Measurements from ENCODE around the gene ZNF524.

The ZNF524 gene

GRCh38 chr19:55642153-55643002 is 42.3 kb downstream of the ZNF524 start:
- DNase-seq (ENCODE audit: low spot score) = no peak

GRCh38 chr19:55643003-55643886 is 43.2 kb downstream of the ZNF524 start, which contains the start of gene ZNF581:
ZNF581 (plus strand) TSS chr19:55643649; CDS start chr19:55644572, 923 bp downstream.
- DNase-seq (ENCODE audit: low spot score) = no peak

DNA sequence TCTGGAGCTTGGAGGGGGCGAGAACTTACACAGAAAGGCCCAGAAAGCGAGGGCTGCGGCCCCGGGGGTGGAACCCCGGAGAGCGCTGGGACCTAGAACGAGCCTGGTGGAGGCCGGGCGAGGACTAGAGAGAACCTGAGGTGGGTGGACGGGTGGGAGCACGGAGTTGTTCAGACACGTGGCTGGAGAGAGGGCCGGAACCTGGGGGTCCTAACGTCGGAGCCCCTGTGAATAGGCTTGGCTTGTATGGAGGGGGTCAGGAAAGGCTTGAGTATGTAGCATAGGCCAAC is 43.7 kb downstream of the ZNF524 start:
- DNase-seq (ENCODE audit: low spot score) = no peak

- no peak for DNase-seq (ENCODE audit: low spot score)
Observed at GRCh38 chr19:55644191-55644833, 44.2 kb downstream of the ZNF524 start.

- no peak for DNase-seq (ENCODE audit: low spot score)
Observed at GRCh38 chr19:55644842-55645511, 44.9 kb downstream of the ZNF524 start.

DNA sequence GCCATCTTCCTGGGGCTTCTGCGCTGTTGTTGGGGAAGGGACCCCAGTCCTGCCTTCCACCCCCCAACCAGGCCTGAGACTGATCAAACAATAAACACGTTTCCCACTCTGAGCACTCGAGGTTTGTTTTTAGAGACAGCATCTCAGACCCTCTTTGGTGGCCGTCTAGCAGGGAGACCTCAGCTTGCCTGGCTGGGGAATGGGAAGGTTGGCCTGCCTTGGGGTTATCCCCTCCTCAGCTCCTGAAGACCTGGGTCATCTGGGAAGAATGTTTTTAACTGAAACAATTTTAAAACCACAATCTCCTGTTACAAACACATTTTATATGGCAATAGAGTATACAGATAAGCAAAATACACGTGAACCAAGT is 45.4 kb downstream of the ZNF524 start:
- DNase-seq (ENCODE audit: low spot score) = no peak

GRCh38 chr19:55646889-55647731 is 47.0 kb downstream of the ZNF524 start:
- no peak for DNase-seq (ENCODE audit: low spot score)

DNA sequence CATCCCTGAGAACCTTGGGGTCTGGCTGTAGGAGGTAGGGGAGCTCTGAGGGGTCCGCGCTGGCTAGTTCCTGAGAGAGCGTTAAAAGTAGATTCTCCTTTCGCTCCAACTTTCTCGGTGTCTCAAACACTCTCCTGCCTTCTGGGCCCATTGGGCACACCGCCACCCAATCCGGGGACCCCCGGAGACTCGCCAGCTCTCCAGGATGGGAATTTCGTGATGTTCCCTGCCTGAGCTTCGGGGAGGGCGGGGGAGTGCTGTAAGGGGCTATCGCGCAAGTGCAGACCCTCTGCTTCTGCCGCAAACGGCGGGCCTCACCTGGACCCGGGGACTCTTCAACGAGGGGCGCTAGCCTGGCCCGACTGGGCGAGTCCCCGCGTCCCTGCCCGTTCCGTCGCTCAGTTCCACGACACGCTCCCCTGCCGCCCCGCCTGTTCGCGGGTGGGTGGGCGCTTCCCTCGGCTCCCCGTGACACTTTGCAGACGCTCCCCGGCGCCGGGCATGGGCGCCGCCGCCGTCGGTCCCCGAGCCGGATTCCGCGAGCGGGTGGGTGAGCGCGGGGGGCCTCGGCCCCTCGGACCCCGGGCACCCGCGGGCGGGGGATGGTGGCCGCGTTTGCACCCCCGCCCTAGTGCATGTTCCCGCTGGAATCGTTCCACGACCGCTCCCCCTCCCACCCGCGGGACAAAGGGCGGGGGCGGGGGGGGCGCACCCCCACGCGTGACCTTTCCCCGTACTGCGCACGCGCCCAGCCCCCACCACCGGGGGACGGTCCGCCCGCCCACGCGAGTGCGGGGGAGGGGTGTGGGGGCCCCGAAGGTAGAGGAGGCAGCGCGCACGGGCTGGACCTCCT is 47.9 kb downstream of the ZNF524 start, which contains the start of gene CCDC106:
CCDC106 (plus strand) TSS at position 481 of the 853 bp plus-strand sequence. CDS start 835 bp downstream, outside the sequence.
- DNase-seq (ENCODE audit: low spot score) = no peak

DNA sequence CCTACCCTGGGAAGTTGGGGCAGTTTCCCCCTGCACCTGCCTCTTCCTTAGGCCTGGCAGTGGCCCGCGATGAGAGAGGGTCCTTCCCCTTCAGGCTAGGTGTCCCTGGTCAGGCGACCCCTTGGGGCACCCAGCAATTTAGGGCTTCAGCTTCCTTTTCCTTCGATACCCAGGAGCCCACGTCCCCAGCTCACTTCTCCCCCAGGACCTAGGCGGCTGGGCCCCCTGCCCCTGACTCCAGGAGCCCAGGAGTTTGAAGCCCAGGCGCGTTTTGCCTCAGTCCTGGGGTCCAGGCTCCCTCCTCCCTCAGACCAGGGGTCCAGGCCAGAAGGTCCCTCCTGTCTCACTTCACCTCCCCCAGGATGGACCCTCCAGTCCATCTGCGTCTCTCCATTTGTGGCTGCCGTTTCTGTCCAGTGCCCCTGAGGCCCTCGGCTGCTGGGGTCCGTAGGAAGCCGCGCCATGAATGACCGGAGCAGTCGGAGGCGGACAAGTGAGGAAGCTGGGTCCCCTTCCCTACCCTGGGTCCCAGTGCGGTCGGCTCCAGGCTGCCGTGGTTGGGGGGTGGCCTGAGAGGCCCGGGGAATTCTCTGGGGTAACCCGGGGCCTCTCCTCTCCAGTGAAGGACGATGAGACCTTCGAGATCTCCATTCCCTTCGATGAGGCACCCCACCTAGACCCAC is 48.6 kb downstream of the ZNF524 start:
- DNase-seq (ENCODE audit: low spot score) = no peak

DNA sequence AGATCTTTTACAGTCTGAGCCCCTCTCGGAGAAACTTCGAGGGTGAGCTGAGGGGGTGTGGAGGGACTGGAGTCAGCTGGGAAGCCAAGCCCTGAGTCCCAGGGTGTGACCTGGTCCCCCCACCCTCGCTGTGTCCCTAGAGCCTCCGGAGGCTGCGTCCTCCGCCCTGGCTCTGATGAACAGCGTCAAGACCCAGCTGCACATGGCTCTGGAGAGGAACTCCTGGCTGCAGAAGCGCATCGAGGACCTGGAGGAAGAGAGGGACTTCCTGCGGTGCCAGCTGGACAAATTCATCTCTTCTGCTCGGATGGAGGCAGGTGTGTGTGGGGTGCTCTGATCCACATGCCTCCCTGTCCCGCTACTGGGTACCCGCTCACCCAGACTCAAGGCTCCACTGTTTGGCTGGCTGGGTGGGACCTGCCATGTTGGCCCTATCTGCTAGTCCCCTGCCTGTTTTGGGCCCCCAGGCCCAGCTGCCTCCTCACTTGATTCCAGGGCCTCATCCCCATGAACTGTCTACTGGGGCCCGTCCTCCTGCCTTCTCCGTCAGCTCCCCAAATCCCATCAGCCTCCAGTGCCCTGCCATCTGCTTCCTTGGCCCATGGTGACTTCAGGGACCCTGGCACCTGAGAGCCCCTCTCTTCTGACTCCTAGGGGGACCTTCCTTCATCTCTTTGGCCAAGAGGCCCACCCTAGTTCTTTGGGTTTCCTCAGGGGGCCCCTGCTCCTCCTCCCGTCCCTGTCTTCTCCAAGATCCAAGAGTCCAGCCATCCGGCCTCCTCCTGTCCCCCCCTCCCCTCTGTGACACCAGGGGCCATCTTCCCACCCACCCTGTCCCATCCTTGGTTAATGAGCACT is 49.4 kb downstream of the ZNF524 start:
- DNase-seq (ENCODE audit: low spot score) = no peak

GRCh38 chr19:55650126-55650557 is 50.1 kb downstream of the ZNF524 start:
- DNase-seq (ENCODE audit: low spot score) = no peak

DNA sequence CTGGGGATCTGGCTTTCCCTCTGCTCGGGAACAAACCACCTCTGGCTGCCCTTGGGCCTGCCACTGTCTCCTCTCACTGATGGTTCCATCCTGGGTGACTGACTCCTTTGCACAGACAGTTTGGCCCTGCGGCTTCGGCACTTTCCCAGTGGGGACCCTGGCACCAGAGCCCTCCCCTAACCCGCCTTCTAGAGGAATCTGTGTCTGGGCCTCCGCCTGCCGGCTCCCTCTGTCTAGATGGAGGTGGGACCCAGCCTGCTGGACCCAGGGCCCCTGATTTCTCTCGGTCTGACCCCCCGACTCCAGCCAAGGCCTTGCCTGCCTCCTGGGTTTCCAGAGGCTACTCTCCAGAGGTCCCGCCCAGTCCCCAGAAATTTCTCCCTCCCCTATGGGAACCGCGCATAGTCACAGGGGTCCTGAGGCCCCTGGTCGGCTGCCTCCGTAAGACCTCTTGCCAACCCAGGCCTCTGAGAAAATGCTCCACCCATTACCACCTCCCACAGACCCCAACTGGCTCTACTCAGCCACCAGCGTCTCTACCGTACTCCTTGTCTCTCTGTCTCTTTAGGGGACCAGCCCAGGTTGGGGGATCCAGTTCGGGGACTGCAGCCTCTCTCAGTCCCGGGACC is 50.6 kb downstream of the ZNF524 start:
- no peak for DNase-seq (ENCODE audit: low spot score)

- no peak for DNase-seq (ENCODE audit: low spot score)
Observed at GRCh38 chr19:55651236-55651635, 51.1 kb downstream of the ZNF524 start.

DNA sequence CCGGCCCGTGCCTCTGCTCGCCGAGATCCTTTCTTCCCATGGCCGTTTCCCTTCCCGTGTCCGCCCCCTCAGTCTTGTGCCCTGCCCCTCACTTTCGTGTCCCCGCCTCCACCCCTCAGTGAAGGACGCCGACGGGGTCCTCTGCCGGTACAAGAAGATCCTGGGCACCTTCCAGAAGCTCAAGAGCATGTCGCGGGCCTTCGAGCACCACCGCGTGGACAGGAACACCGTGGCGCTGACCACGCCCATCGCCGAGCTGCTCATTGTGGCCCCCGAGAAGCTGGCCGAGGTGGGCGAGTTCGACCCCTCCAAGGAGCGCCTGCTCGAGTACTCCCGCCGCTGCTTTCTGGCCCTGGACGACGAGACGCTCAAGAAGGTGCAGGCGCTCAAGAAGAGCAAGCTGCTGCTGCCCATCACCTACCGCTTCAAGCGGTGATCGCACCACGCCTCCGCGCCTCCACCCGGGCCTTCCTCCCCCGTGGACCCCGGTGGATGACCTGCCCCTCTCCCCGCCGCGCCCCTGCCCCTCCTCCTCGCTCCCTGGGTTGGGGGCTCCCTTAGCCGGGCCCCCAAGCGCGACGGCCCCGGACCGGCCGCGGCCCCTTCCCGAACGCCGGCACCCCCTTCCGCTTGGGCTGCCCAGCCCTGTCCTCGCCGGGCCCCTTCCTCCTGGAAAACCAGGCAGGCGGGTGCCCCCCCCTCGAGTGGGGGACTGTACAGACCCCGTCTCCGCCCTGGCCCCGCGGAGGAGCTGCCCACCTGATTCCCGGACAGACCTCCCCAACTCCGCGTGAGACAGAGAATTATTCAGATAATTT is 52.4 kb downstream of the ZNF524 start:
- no peak for DNase-seq (ENCODE audit: low spot score)
